Measurements from ENCODE around the gene PHF20. TPM values are rescaled to one million over a fixed set of nuclear protein-coding genes. Genes with fewer than 3 reads are reported as not detected.

Gene PHF20
- total and polyA plus RNA-seq, 2 of the 13 experiments (the other 11 are each of a cell fraction or from before 2014, with no cell fraction given), result 22.8 to 34.1 TPM

DNA sequence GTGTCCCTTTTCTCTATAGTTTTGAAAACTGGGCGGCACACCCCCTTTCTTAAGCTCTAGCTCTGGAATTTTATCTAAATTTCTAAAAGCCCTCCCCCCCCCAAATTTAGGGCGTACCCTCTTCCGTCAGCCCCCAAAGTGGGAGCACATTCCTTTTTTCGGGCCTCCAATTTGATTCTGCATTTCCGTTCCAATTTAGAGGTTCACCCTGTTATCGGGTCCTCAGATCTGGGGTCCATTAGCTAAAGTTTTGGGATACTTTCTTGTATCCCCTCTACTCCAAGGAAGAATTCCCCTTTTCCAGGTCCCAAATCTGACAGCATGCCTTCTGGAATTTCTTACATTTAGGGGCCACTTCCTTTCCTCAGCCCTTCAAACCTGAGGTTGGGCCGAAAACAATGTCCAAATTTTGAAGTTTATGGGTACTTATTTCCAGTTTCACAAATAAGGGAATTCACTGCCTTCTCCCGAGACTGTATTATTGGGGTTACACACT is 796 bp downstream of the PHF20 start (continued):
- 0 out of 2 replicates have a peak, but pooled peaks have one; percentile 46 for TF ChIP-seq CENPBD1 (CRISPR knock-in tag; IDR thresholded peaks at IDR 0.05; ENCODE audit: borderline replicate concordance, low read depth)
- 0 out of 2 replicates have a peak, but pooled peaks have one; percentile 9 for TF ChIP-seq SMAD3 (CRISPR knock-in tag; IDR thresholded peaks at IDR 0.05)
- TF ChIP-seq ZNF703 (CRISPR knock-in tag; IDR thresholded peaks at IDR 0.05; ENCODE audit: borderline replicate concordance), result 0 out of 2 replicates have a peak, but pooled peaks have one; percentile 59
- TF ChIP-seq CREBL2 (CRISPR knock-in tag; IDR thresholded peaks at IDR 0.05; ENCODE audit: borderline replicate concordance), result 0 out of 2 replicates have a peak, but pooled peaks have one; percentile 5
- TF ChIP-seq SIX1 (CRISPR knock-in tag; IDR thresholded peaks at IDR 0.05; ENCODE audit: borderline replicate concordance), result no peak
- peak; percentile 55; the same call in 1 of the 2 replicates for TF ChIP-seq ZNF670 (CRISPR knock-in tag; IDR thresholded peaks at IDR 0.05; ENCODE audit: borderline replicate concordance)
- 0 out of 2 replicates have a peak, but pooled peaks have one; percentile 40 for TF ChIP-seq XBP1 (CRISPR knock-in tag; IDR thresholded peaks at IDR 0.05)

DNA sequence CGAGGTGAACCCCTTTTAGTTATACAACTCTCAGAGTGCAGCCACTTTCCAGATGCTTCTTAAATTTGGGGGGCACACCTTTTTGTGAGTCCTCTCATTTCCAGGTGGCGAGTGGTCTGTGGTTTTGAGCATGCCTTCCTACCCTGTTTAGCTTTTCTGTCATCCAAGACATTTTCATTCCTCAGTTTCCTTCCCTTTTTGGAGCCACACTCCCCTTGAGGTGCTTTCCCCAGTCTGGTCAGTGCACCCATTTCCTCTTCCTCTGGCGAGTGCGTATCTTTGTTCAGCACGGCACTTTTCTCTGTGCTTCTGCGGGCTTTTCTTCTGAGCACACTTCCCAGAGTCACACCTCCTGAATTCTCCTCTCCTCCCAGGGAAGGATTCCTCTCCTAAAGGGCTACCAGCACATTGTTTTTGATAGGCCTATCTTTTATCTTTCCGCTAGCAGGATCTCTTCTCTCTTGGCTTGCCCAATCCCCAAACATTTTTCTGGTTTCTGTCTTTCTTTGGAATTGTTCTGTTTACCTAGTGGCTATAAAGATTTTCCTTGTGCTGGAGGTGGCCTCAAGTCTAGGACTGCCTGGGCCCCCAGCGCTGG is 1.4 kb downstream of the PHF20 start:
- Histone ChIP-seq H3K79me2 (ENCODE audit: insufficient read depth, low read length) (peaks cover 48% of the 10 kb centered on the region), H3K9me3 (ENCODE audit: low read length) (no peaks in the 10 kb centered on the region), H3K4me1 (ENCODE audit: insufficient read depth, low read length) (peaks cover 62% of the 10 kb centered on the region), H3K4me2 (ENCODE audit: low read depth, low read length) (peak overlapping the region; percentile 93), H3K27ac (ENCODE audit: extremely low read length, insufficient read depth, low read length) (peak overlapping the region; percentile 1), H3K4me3 (replicated peaks in 1 of 3; ENCODE audit: insufficient read depth in 1 of 3, low read depth in 2 of 3, low read length in 3 of 3) (peak overlapping the region; percentile 76 to 85 (median 81)), H2AFZ (ENCODE audit: low read length) (no peak overlapping the region), H3K36me3 (replicated peaks in 1 of 2; ENCODE audit: control insufficient read depth in 1 of 2, insufficient read depth in 2 of 2, low read length in 2 of 2) (peaks cover 1 to 8% of the 10 kb centered on the region in 2 experiments; a peak in 1 of 5 replicates), H3K9ac (ENCODE audit: insufficient read depth, low read depth, low read length) (peak overlapping the region; percentile 83), H4K20me1 (ENCODE audit: insufficient read depth, low read length) (no peaks in the 10 kb centered on the region), H3K27me3 (ENCODE audit: control insufficient read depth in 1 of 2, insufficient read depth in 2 of 2, low read length in 2 of 2) (no peaks in the 10 kb centered on the region; a peak in 1 of 5 replicates)
- in situ Hi-C loops (cut with HindIII; ENCODE audit: extremely low pct_ligation_motif_present, low pct_unique_long_range_greater_than_20kb) (no loop called here), intact Hi-C loops (cut with micrococcal nuclease; ENCODE audit: unreplicated experiment) (no loop called here)
- POLR2A ChIA-PET, result interaction anchor here (16.6 kb wide), 1 partner anchor 30 kb away, joined by 461 read pairs; the partner anchor contains the start of gene RBM39
- 76% methylated on average over 8 of the region's 8 CpGs for WGBS (ENCODE audit: low lambda C conversion rate)
- CTCF ChIA-PET (ENCODE audit: low intra/inter-chr PET ratio, low total read pairs), result no interaction called here
- ATAC-seq (no peak), FAIRE-seq (no peak), DNase-seq (ENCODE audit: low spot score) (no peak)
- BruUV-seq (replicated peaks), result no TSS peak
- TF ChIP-seq RFXAP (CRISPR knock-in tag; IDR thresholded peaks at IDR 0.05; ENCODE audit: borderline replicate concordance) (no peak), ZNF24 (IDR thresholded peaks at IDR 0.05) (no peak), KDM6A (CRISPR knock-in tag; IDR thresholded peaks at IDR 0.05; ENCODE audit: low read depth) (no peak), NR2F1 (CRISPR knock-in tag; IDR thresholded peaks at IDR 0.05) (no peak)
- TF ChIP-seq, protein P1, sequence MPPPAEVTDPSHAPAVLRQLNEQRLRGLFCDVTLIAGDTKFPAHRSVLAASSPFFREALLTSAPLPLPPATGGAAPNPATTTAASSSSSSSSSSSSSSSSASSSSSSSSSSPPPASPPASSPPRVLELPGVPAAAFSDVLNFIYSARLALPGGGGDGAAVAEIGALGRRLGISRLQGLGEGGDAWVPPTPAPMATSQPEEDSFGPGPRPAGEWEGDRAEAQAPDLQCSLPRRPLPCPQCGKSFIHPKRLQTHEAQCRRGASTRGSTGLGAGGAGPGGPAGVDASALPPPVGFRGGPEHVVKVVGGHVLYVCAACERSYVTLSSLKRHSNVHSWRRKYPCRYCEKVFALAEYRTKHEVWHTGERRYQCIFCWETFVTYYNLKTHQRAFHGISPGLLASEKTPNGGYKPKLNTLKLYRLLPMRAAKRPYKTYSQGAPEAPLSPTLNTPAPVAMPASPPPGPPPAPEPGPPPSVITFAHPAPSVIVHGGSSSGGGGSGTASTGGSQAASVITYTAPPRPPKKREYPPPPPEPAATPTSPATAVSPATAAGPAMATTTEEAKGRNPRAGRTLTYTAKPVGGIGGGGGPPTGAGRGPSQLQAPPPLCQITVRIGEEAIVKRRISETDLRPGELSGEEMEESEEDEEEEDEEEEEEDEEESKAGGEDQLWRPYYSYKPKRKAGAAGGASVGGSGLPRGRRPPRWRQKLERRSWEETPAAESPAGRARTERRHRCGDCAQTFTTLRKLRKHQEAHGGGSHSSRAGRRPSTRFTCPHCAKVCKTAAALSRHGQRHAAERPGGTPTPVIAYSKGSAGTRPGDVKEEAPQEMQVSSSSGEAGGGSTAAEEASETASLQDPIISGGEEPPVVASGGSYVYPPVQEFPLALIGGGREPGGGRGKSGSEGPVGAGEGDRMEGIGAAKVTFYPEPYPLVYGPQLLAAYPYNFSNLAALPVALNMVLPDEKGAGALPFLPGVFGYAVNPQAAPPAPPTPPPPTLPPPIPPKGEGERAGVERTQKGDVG (CRISPR knock-in tag; IDR thresholded peaks at IDR 0.05; ENCODE audit: borderline replicate concordance), result peak; percentile 62; the same call in 1 of the 2 replicates
- TF ChIP-seq, protein P2, sequence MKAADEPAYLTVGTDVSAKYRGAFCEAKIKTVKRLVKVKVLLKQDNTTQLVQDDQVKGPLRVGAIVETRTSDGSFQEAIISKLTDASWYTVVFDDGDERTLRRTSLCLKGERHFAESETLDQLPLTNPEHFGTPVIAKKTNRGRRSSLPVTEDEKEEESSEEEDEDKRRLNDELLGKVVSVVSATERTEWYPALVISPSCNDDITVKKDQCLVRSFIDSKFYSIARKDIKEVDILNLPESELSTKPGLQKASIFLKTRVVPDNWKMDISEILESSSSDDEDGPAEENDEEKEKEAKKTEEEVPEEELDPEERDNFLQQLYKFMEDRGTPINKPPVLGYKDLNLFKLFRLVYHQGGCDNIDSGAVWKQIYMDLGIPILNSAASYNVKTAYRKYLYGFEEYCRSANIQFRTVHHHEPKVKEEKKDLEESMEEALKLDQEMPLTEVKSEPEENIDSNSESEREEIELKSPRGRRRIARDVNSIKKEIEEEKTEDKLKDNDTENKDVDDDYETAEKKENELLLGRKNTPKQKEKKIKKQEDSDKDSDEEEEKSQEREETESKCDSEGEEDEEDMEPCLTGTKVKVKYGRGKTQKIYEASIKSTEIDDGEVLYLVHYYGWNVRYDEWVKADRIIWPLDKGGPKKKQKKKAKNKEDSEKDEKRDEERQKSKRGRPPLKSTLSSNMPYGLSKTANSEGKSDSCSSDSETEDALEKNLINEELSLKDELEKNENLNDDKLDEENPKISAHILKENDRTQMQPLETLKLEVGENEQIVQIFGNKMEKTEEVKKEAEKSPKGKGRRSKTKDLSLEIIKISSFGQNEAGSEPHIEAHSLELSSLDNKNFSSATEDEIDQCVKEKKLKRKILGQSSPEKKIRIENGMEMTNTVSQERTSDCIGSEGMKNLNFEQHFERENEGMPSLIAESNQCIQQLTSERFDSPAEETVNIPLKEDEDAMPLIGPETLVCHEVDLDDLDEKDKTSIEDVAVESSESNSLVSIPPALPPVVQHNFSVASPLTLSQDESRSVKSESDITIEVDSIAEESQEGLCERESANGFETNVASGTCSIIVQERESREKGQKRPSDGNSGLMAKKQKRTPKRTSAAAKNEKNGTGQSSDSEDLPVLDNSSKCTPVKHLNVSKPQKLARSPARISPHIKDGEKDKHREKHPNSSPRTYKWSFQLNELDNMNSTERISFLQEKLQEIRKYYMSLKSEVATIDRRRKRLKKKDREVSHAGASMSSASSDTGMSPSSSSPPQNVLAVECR (CRISPR knock-in tag; IDR thresholded peaks at IDR 0.05; ENCODE audit: borderline replicate concordance), result 0 out of 2 replicates have a peak, but pooled peaks have one; percentile 1
